Endodermal cell (in vitro differentiated cells): ENCODE measurements around the gene HBG2. TPM values are rescaled to one million over a fixed set of nuclear protein-coding genes. Genes with fewer than 3 reads are reported as not detected.

Experiments used
- DNase-seq: peaks from one replicate; pipeline ENCODE4 v3.0.0-alpha.2; 2017
- H3K27ac ChIP-seq: 2 replicates; pipeline ENCODE4 v1.5.1; 2013; ENCODE audit warnings: mild to moderate bottlenecking, low read depth, low read length, moderate library complexity
- H3K27me3 ChIP-seq: 2 replicates; pipeline ENCODE4 v1.6.1; 2013; ENCODE audit warnings: mild to moderate bottlenecking, low read length, moderate library complexity; ENCODE audit not compliant: insufficient read depth, control insufficient read depth, poor library complexity, severe bottlenecking
- H3K36me3 ChIP-seq: 2 replicates; pipeline ENCODE4 v1.7.0; 2013; ENCODE audit warnings: mild to moderate bottlenecking, low read length, moderate library complexity; ENCODE audit not compliant: control insufficient read depth, insufficient read depth
- H3K4me1 ChIP-seq: one replicate; pipeline ENCODE4 v1.7.0; 2013; ENCODE audit warnings: low read length; ENCODE audit not compliant: control insufficient read depth, insufficient read depth
- H3K4me3 ChIP-seq: 2 replicates; pipeline ENCODE4 v1.5.1; 2013; ENCODE audit warnings: mild to moderate bottlenecking, low read length, moderate library complexity
- H3K9ac ChIP-seq: 2 replicates; pipeline ENCODE4 v1.6.1; 2013; ENCODE audit warnings: mild to moderate bottlenecking, low read length, moderate library complexity; ENCODE audit not compliant: poor library complexity, severe bottlenecking; ENCODE audit errors: extremely low read depth
- H3K9me3 ChIP-seq: 2 replicates; pipeline ENCODE4 v1.6.1; 2013; ENCODE audit warnings: mild to moderate bottlenecking, low read length, moderate library complexity; ENCODE audit not compliant: control insufficient read depth
- H3K27ac Mint-ChIP-seq: 2 replicates; pipeline ENCODE4 v1.8.0; 2020; ENCODE audit warnings: mixed read lengths
- H3K27me3 Mint-ChIP-seq: 2 replicates; pipeline ENCODE4 v1.8.0; 2021; ENCODE audit warnings: mild to moderate bottlenecking, mixed read lengths; ENCODE audit not compliant: insufficient read depth
- H3K36me3 Mint-ChIP-seq: 2 replicates; pipeline ENCODE4 v1.8.0; 2020; ENCODE audit warnings: low read depth, mixed read lengths
- H3K4me1 Mint-ChIP-seq: 2 replicates; pipeline ENCODE4 v1.8.0; 2020; ENCODE audit warnings: mixed read lengths
- H3K4me3 Mint-ChIP-seq: 2 replicates; pipeline ENCODE4 v1.8.0; 2020; ENCODE audit warnings: mild to moderate bottlenecking, moderate library complexity, mixed read lengths
- H3K9me3 Mint-ChIP-seq: 2 replicates; pipeline ENCODE4 v1.8.0; 2020; ENCODE audit warnings: mild to moderate bottlenecking, mixed read lengths
- CTCF ChIP-seq: fragments of 200-600 bp; sonication (generic); conservative IDR thresholded peaks from 2 replicates; pipeline ENCODE4 v1.5.0; 2021; ENCODE audit warnings: antibody characterized with exemption, mild to moderate bottlenecking
- WGBS, 2 experiments: methylation state at CpG; one replicate each; pipeline versions ENCODE4 v1.1.5 to v1.1.7; 2013; ENCODE audit warnings: missing lambda C conversion rate in 2 of 2, mixed read lengths in 1 of 2; ENCODE audit not compliant: insufficient coverage in 1 of 2, insufficient read length in 1 of 2; 5-methylcytosine and 5-hydroxymethylcytosine counted together
- total RNA-seq, 2 donors: library from RNA; stranded (reverse); fragmentation: NEBNext Ultra II Directional in 1 of 2; extraction: Animal tissue kit (Norgen Biotek cat#: 25700) in 1 of 2; gene quantifications; 2 replicates in 1 of 2; 3 replicates in 1 of 2; pipeline ENCODE4 v1.2.1, GENCODE V29; 2021

HBG2 gene
- total RNA-seq, 2 donors from 2014 or later, result 0.59 to 0.62 TPM

GRCh38 chr11:5238486-5238885 is 16.1 kb downstream of the HBG2 start:
- H3K4me1 ChIP-seq, result no peaks in the 10 kb centered on the region
- WGBS, 2 experiments, result 95% methylated on average over 2 of the region's 2 CpGs; no CpG with 5 or more reads in 1 of the 2 experiments
- Mint-ChIP-seq H3K4me1 (no peaks in the 10 kb centered on the region), H3K27ac (no peak overlapping the region), H3K27me3 (peaks cover 5% of the 10 kb centered on the region), H3K36me3 (no peaks in the 10 kb centered on the region), H3K4me3 (no peak overlapping the region), H3K9me3 (no peaks in the 10 kb centered on the region)
- no peaks in the 10 kb centered on the region for H3K9me3 ChIP-seq
- no peak for DNase-seq
- no peak for TF ChIP-seq CTCF
- H3K4me3 ChIP-seq, result no peak overlapping the region
- no peaks in the 10 kb centered on the region for H3K36me3 ChIP-seq
- no peak overlapping the region for H3K27ac ChIP-seq
- no peak overlapping the region for H3K9ac ChIP-seq
- H3K27me3 ChIP-seq, result no peaks in the 10 kb centered on the region

- Histone ChIP-seq H3K36me3 (no peaks in the 10 kb centered on the region), H3K4me3 (no peak overlapping the region), H3K4me1 (no peaks in the 10 kb centered on the region), H3K27ac (no peak overlapping the region), H3K9ac (no peak overlapping the region), H3K9me3 (no peaks in the 10 kb centered on the region), H3K27me3 (no peaks in the 10 kb centered on the region)
- Mint-ChIP-seq H3K9me3 (no peaks in the 10 kb centered on the region), H3K36me3 (no peaks in the 10 kb centered on the region), H3K27me3 (peaks cover 5% of the 10 kb centered on the region), H3K4me3 (no peak overlapping the region), H3K4me1 (no peaks in the 10 kb centered on the region), H3K27ac (no peak overlapping the region)
- DNase-seq, result no peak
- 90 to 99% methylated on average over 2 of the region's 2 CpGs for WGBS, 2 experiments
- TF ChIP-seq CTCF, result no peak
These were observed 17.2 kb downstream of the HBG2 start for GRCh38 chr11:5237420-5237819.

GRCh38 chr11:5235364-5236095 is 19.1 kb downstream of the HBG2 start:
- H3K9me3 ChIP-seq, result no peaks in the 10 kb centered on the region
- no peak for TF ChIP-seq CTCF
- WGBS, 2 experiments, result 90 to 96% methylated on average over 3 to 5 of the region's 5 CpGs
- H3K27me3 ChIP-seq, result no peaks in the 10 kb centered on the region
- no peaks in the 10 kb centered on the region for H3K36me3 ChIP-seq
- H3K36me3 Mint-ChIP-seq, result no peaks in the 10 kb centered on the region
- H3K4me1 ChIP-seq, result no peaks in the 10 kb centered on the region
- no peak overlapping the region for H3K4me3 ChIP-seq
- H3K27ac Mint-ChIP-seq, result no peak overlapping the region
- H3K9ac ChIP-seq, result no peak overlapping the region
- no peak overlapping the region for H3K27ac ChIP-seq
- no peak for DNase-seq
- H3K4me1 Mint-ChIP-seq, result no peaks in the 10 kb centered on the region
- H3K9me3 Mint-ChIP-seq, result no peaks in the 10 kb centered on the region
- no peak overlapping the region for H3K4me3 Mint-ChIP-seq
- H3K27me3 Mint-ChIP-seq, result peaks cover 3% of the 10 kb centered on the region
